HepG2 (cell line): ENCODE results near the gene ADAP2. TPM values are rescaled to one million over a fixed set of nuclear protein-coding genes. Genes with fewer than 3 reads are reported as not detected.

Experiments
- ATAC-seq: fragments of 200-7000 bp; cut with Tn5 transposase; 3 replicates; pipeline ENCODE4 v1.9.1; 2020; ENCODE audit warnings: mild to moderate bottlenecking, moderate library complexity
- BruUV-seq: library from RNA; stranded (reverse); fragments of 400-500 nt; replicated peaks from 2 replicates; lab custom pipeline; 2021; lab: Mats Ljungman, UMichigan
- CTCF ChIA-PET: fragments of 300-600 bp; formaldehyde crosslinking; extraction: SDS; loops from one replicate; lab custom pipeline; 2021; ENCODE audit warnings: low total read pairs, inconsistent platforms, low intra/inter-chr PET ratio; lab: Yijun Ruan, JAX
- POLR2A ChIA-PET: fragments of 350-600 bp; sonication (Branson Sonifier 250); formaldehyde crosslinking; loops from one replicate; lab custom pipeline; 2020; ENCODE audit warnings: antibody characterized with exemption, inconsistent platforms; lab: Yijun Ruan, JAX
- DNase-seq: peaks from one replicate; pipeline ENCODE4 v3.0.0-alpha.2; 2015; ENCODE audit warnings: low spot score
- FAIRE-seq: peaks from 3 replicates; lab custom pipeline; 2011; peaks lifted over from hg19 to GRCh38; lab: Jason Lieb, UNC
- H2AFZ ChIP-seq: one replicate; pipeline ENCODE4 v1.6.1; 2011; ENCODE audit warnings: low read length, inconsistent platforms
- H3K27ac ChIP-seq: fragments of 300-600 bp; 3 replicates; pipeline ENCODE4 v1.8.0; 2011; ENCODE audit warnings: mixed run types, mild to moderate bottlenecking, mixed read lengths, low read length, inconsistent platforms; ENCODE audit not compliant: insufficient read depth; ENCODE audit errors: extremely low read length
- H3K27me3 ChIP-seq, 2 experiments: fragments of 200-600 bp in 1 of 2; 2 replicates in 1 of 2; 3 replicates in 1 of 2; pipeline versions ENCODE4 v1.6.0 to v1.8.0; 2011; ENCODE audit warnings: low read length in 2 of 2, mild to moderate bottlenecking in 2 of 2, moderate library complexity in 2 of 2, inconsistent platforms in 1 of 2; ENCODE audit not compliant: insufficient read depth in 2 of 2, control insufficient read depth in 1 of 2
- H3K36me3 ChIP-seq, 2 experiments: fragments of 200-600 bp in 1 of 2; replicated peaks in 1 of 2; 2 replicates in 1 of 2; 3 replicates in 1 of 2; pipeline versions ENCODE4 v1.5.1 to v1.8.0; 2011; ENCODE audit warnings: low read length in 2 of 2, inconsistent platforms in 1 of 2; ENCODE audit not compliant: insufficient read depth in 2 of 2, control insufficient read depth in 1 of 2
- H3K4me1 ChIP-seq: 2 replicates; pipeline ENCODE4 v1.5.1; 2012; ENCODE audit warnings: low read length, inconsistent platforms; ENCODE audit not compliant: insufficient read depth
- H3K4me2 ChIP-seq: 2 replicates; pipeline ENCODE4 v1.6.0; 2011; ENCODE audit warnings: low read depth, low read length, inconsistent platforms
- H3K4me3 ChIP-seq, 3 experiments: fragments of 200-600 bp in 1 of 3; sonication (generic), shearing (Covaris generic) in 1 of 3; replicated peaks in 1 of 3; 2 replicates each; pipeline ENCODE4 v1.5.1; 2011 to 2016; ENCODE audit warnings: low read length in 3 of 3, inconsistent platforms in 2 of 3, low read depth in 2 of 3, mild to moderate bottlenecking in 2 of 3, control low read depth in 1 of 3, mixed read lengths in 1 of 3; ENCODE audit not compliant: insufficient read depth in 1 of 3
- H3K79me2 ChIP-seq: one replicate; pipeline ENCODE4 v1.6.1; 2011; ENCODE audit warnings: low read length, inconsistent platforms; ENCODE audit not compliant: insufficient read depth
- H3K9ac ChIP-seq: 2 replicates; pipeline ENCODE4 v1.6.0; 2011; ENCODE audit warnings: mild to moderate bottlenecking, low read depth, low read length, inconsistent platforms; ENCODE audit not compliant: insufficient read depth
- H3K9me3 ChIP-seq: 2 replicates; pipeline ENCODE4 v1.5.1; 2012; ENCODE audit warnings: mild to moderate bottlenecking, low read length
- H4K20me1 ChIP-seq: 2 replicates; pipeline ENCODE4 v1.6.0; 2011; ENCODE audit warnings: inconsistent platforms, mild to moderate bottlenecking, low read length, moderate library complexity; ENCODE audit not compliant: insufficient read depth
- HNRNPUL1 ChIP-seq: fragments of 200-400 bp; formaldehyde crosslinking; IDR thresholded peaks from 2 replicates; pipeline ENCODE4 v1.6.1; 2017; ENCODE audit warnings: low read depth, mild to moderate bottlenecking, low read length, moderate library complexity
- HOXA5 ChIP-seq: sonication (generic); formaldehyde crosslinking; IDR thresholded peaks from 2 replicates; pipeline ENCODE4 v1.4.0; 2020; ENCODE audit warnings: missing genetic modification reagents
- MAFF ChIP-seq: IDR thresholded peaks from 2 replicates; pipeline ENCODE4 v1.6.1; 2011; ENCODE audit warnings: low read depth, low read length, improper control_type of control experiment
- MAFK ChIP-seq, 2 experiments: IDR thresholded peaks in 1 of 2; conservative IDR thresholded peaks in 1 of 2; 2 replicates each; pipeline ENCODE4 v1.6.1; 2011; ENCODE audit warnings: improper control_type of control experiment in 2 of 2, low read length in 2 of 2
- MYNN ChIP-seq: sonication (generic); formaldehyde crosslinking; IDR thresholded peaks from 2 replicates; pipeline ENCODE4 v1.4.0; 2020; ENCODE audit warnings: mild to moderate bottlenecking, low read depth, missing genetic modification reagents
- NFE2L2 ChIP-seq: fragments of 150-350 bp; IDR thresholded peaks from 2 replicates; pipeline ENCODE4 v1.6.1; 2014; ENCODE audit warnings: low read length
- NKX3-1 ChIP-seq: sonication (generic); formaldehyde crosslinking; IDR thresholded peaks from 2 replicates; pipeline ENCODE4 v1.5.0; 2020; ENCODE audit warnings: missing genetic modification reagents
- NR2C2 ChIP-seq: sonication (generic); formaldehyde crosslinking; IDR thresholded peaks from 2 replicates; pipeline ENCODE4 v1.4.0; 2020; ENCODE audit warnings: missing genetic modification reagents, mild to moderate bottlenecking, moderate library complexity, borderline replicate concordance
- SMARCE1 ChIP-seq: fragments of 450-650 bp; IDR thresholded peaks from 2 replicates; pipeline ENCODE4 v1.6.1; 2017; ENCODE audit warnings: borderline replicate concordance
- TAF1 ChIP-seq: sonication (generic); formaldehyde crosslinking; IDR thresholded peaks from 2 replicates; pipeline ENCODE4 v1.4.0; 2020; ENCODE audit warnings: missing genetic modification reagents
- TEAD2 ChIP-seq: sonication (generic); formaldehyde crosslinking; IDR thresholded peaks from 2 replicates; pipeline ENCODE4 v1.9.0; 2021; ENCODE audit warnings: missing genetic modification reagents
- TERF1 ChIP-seq: sonication (generic); formaldehyde crosslinking; IDR thresholded peaks from 2 replicates; pipeline ENCODE4 v1.8.0; 2022; ENCODE audit warnings: mild to moderate bottlenecking, missing genetic modification reagents, moderate library complexity
- TOPORS ChIP-seq: sonication (generic); formaldehyde crosslinking; IDR thresholded peaks from 2 replicates; pipeline ENCODE4 v1.8.0; 2023; ENCODE audit warnings: mild to moderate bottlenecking, missing genetic modification reagents
- ZFP37 ChIP-seq: sonication (generic); formaldehyde crosslinking; IDR thresholded peaks from 2 replicates; pipeline ENCODE4 v1.4.0; 2020; ENCODE audit warnings: missing genetic modification reagents, borderline replicate concordance
- ZNF253 ChIP-seq: sonication (generic); formaldehyde crosslinking; IDR thresholded peaks from 2 replicates; pipeline ENCODE4 v1.8.0; 2022; ENCODE audit warnings: mild to moderate bottlenecking, missing genetic modification reagents, borderline replicate concordance
- ZNF607 ChIP-seq: sonication (generic); formaldehyde crosslinking; IDR thresholded peaks from 2 replicates; pipeline ENCODE4 v1.5.1; 2020; ENCODE audit warnings: missing genetic modification reagents, mild to moderate bottlenecking, borderline replicate concordance
- ZNF615 ChIP-seq: sonication (generic); formaldehyde crosslinking; IDR thresholded peaks from 2 replicates; pipeline ENCODE4 v1.5.0; 2020; ENCODE audit warnings: mild to moderate bottlenecking, missing genetic modification reagents, borderline replicate concordance
- ZNF644 ChIP-seq: IDR thresholded peaks from 2 replicates; pipeline ENCODE4 v1.6.1; 2016; ENCODE audit warnings: low read depth
- ZNF749 ChIP-seq: sonication (generic); formaldehyde crosslinking; IDR thresholded peaks from 2 replicates; pipeline ENCODE4 v1.8.0; 2022; ENCODE audit warnings: mild to moderate bottlenecking, missing genetic modification reagents, moderate library complexity, borderline replicate concordance
- ZNF776 ChIP-seq: sonication (generic); formaldehyde crosslinking; IDR thresholded peaks from 2 replicates; pipeline ENCODE4 v1.4.0; 2020; ENCODE audit warnings: mild to moderate bottlenecking, missing genetic modification reagents
- WGBS: methylation state at CpG from one replicate; pipeline ENCODE4 v1.1.6; 2017; ENCODE audit warnings: low lambda C conversion rate; 5-methylcytosine and 5-hydroxymethylcytosine counted together
- in situ Hi-C: cut with HindIII; loops from 2 replicates; pipeline ENCODE4 v1.10.0; 2017; ENCODE audit warnings: low pct_unique_long_range_greater_than_20kb; ENCODE audit not compliant: extremely low pct_ligation_motif_present
- intact Hi-C: fragments of 100-400 bp; cut with micrococcal nuclease; formaldehyde crosslinking; loops from one replicate; pipeline ENCODE4 v1.10.0; 2022; ENCODE audit not compliant: unreplicated experiment
- polyA plus RNA-seq, 8 experiments: library from polyadenylated mRNA; depleted of rRNA in 3 of 8; stranded (reverse) in 7 of 8; unstranded in 1 of 8; fragments of >200 nt; fragmentation: Illumina TruSeq in 4 of 8; extraction: Trizol in 4 of 8; gene quantifications; 2 replicates each; pipeline versions ENCODE4 v1.2.1 to v1.2.3, GENCODE V29; 2011 to 2016; ENCODE audit warnings: low read depth in 4 of 8, missing spikeins in 1 of 8, mixed read lengths in 1 of 8; ENCODE audit not compliant: insufficient read depth in 1 of 8
- total RNA-seq, 5 experiments: library from RNA; depleted of rRNA; stranded (reverse); fragments of >200 nt; fragmentation: Illumina TruSeq; extraction: Trizol; gene quantifications; 2 replicates each; pipeline ENCODE4 v1.2.3, GENCODE V29; 2016; ENCODE audit warnings: low read depth in 1 of 5

Gene ADAP2
- total and polyA plus RNA-seq, 2 of the 13 experiments (the other 11 are each of a cell fraction or from before 2014, with no cell fraction given) = 0.51 to 0.70 TPM

- Histone ChIP-seq H3K27me3 (no peaks in the 10 kb centered on the region), H3K79me2 (no peaks in the 10 kb centered on the region), H3K36me3 (no peaks in the 10 kb centered on the region), H3K4me3 (no peak overlapping the region), H3K9ac (no peak overlapping the region), H3K9me3 (no peaks in the 10 kb centered on the region), H3K4me2 (no peak overlapping the region), H3K4me1 (no peaks in the 10 kb centered on the region), H3K27ac (no peak overlapping the region), H4K20me1 (no peaks in the 10 kb centered on the region), H2AFZ (no peak overlapping the region)
- FAIRE-seq (no peak), ATAC-seq (no peak), DNase-seq (no peak)
- CTCF ChIA-PET = no interaction called here
- TF ChIP-seq MYNN (CRISPR knock-in tag) (no peak), MAFK (conservative IDR thresholded peaks at IDR 0.05 in 1 of 2, IDR thresholded peaks at IDR 0.05 in 1 of 2; ENCODE audit: low read length in 2 of 2) (peak; percentile 39 to 79), MAFF (peak; percentile 53; the same call in 1 of the 2 replicates)
- intact Hi-C loops (no loop called here), in situ Hi-C loops (no loop called here)
- BruUV-seq = no TSS peak
- POLR2A ChIA-PET = no interaction called here
- 48% methylated on average over 3 of the region's 3 CpGs for WGBS
Observed at GRCh38 chr17:30990458-30990857, 68.7 kb downstream of the ADAP2 start.

GRCh38 chr17:30992551-30992950, 70.8 kb downstream of the ADAP2 start:
- Histone ChIP-seq H3K4me3 (no peak overlapping the region), H3K4me1 (peaks cover 7% of the 10 kb centered on the region), H3K79me2 (no peaks in the 10 kb centered on the region), H3K27me3 (no peaks in the 10 kb centered on the region), H3K27ac (no peak overlapping the region), H3K9ac (no peak overlapping the region), H3K4me2 (no peak overlapping the region), H2AFZ (no peak overlapping the region), H3K9me3 (no peaks in the 10 kb centered on the region), H3K36me3 (no peaks in the 10 kb centered on the region), H4K20me1 (no peaks in the 10 kb centered on the region)
- CTCF ChIA-PET = no interaction called here
- BruUV-seq = no TSS peak
- no peak for FAIRE-seq
- POLR2A ChIA-PET = no interaction called here
- in situ Hi-C loops (no loop called here), intact Hi-C loops (no loop called here)
- ATAC-seq = no peak
- no peak for DNase-seq
- TF ChIP-seq ZNF749 (CRISPR knock-in tag) (no peak), HOXA5 (CRISPR knock-in tag) (no peak), ZFP37 (CRISPR knock-in tag) (no peak), TAF1 (CRISPR knock-in tag) (no peak), HNRNPUL1 (no peak), NKX3-1 (CRISPR knock-in tag) (no peak), TOPORS (CRISPR knock-in tag) (no peak), ZNF615 (no peak), NR2C2 (CRISPR knock-in tag) (no peak), NFE2L2 (no peak), TERF1 (CRISPR knock-in tag) (no peak), TEAD2 (CRISPR knock-in tag) (no peak), SMARCE1 (no peak), ZNF776 (no peak), ZNF253 (no peak), ZNF644 (CRISPR knock-in tag) (no peak), ZNF607 (CRISPR knock-in tag) (no peak)
- WGBS = 84% methylated on average over 3 of the region's 3 CpGs
